IMR-90 (cell line): ENCODE measurements around the gene PABPC1L. TPM values are rescaled to one million over a fixed set of nuclear protein-coding genes. Genes with fewer than 3 reads are reported as not detected.

Experiments used
- ATAC-seq: fragments of 200-7000 bp; cut with Tn5 transposase; 2 replicates; pipeline ENCODE4 v1.9.1; 2020; ENCODE audit warnings: low read depth, mild to moderate bottlenecking, moderate library complexity
- BruUV-seq: library from RNA; stranded (reverse); fragments of 400-500 nt; replicated peaks from 2 replicates; lab custom pipeline; 2021; lab: Mats Ljungman, UMichigan
- CTCF ChIA-PET: fragments of 300-600 bp; formaldehyde crosslinking; extraction: SDS; loops from one replicate; lab custom pipeline; 2021; ENCODE audit warnings: antibody characterized with exemption; lab: Yijun Ruan, JAX
- POLR2A ChIA-PET: fragments of 300-600 bp; sonication (Branson Sonifier 250); formaldehyde crosslinking; loops from one replicate; lab custom pipeline; 2022; ENCODE audit warnings: antibody characterized with exemption; ENCODE audit not compliant: unreplicated experiment; lab: Charles Lee
- DNase-seq: peaks from one replicate; pipeline ENCODE4 v3.0.0; 2013
- H2AFZ ChIP-seq: replicated peaks from 2 replicates; pipeline ENCODE3; 2013; ENCODE audit warnings: low read length, mild to moderate bottlenecking; ENCODE audit not compliant: poor library complexity
- H2AK5ac ChIP-seq: 2 replicates; pipeline ENCODE4 v1.6.1; 2013; ENCODE audit warnings: low read depth, low read length, inconsistent platforms
- H2AK9ac ChIP-seq: replicated peaks from 2 replicates; pipeline ENCODE3; 2013; ENCODE audit warnings: mild to moderate bottlenecking, low read depth, low read length, moderate library complexity; ENCODE audit not compliant: poor library complexity
- H2BK120ac ChIP-seq: 2 replicates; pipeline ENCODE4 v1.6.1; 2013; ENCODE audit warnings: low read depth, low read length, inconsistent platforms
- H2BK15ac ChIP-seq: 3 replicates; pipeline ENCODE4 v1.6.1; 2013; ENCODE audit warnings: low read depth, low read length, inconsistent platforms
- H2BK20ac ChIP-seq: 2 replicates; pipeline ENCODE4 v1.6.1; 2013; ENCODE audit warnings: low read depth, mild to moderate bottlenecking, inconsistent platforms, low read length, moderate library complexity
- H2BK5ac ChIP-seq: 2 replicates; pipeline ENCODE4 v1.6.1; 2013; ENCODE audit warnings: mild to moderate bottlenecking, low read depth, low read length, inconsistent platforms; ENCODE audit not compliant: poor library complexity, severe bottlenecking
- H3K14ac ChIP-seq: replicated peaks from 2 replicates; pipeline ENCODE4 v1.6.1; 2013; ENCODE audit warnings: low read depth, low read length, inconsistent platforms
- H3K18ac ChIP-seq: 2 replicates; pipeline ENCODE4 v1.6.1; 2013; ENCODE audit warnings: low read depth, low read length, control low read depth
- H3K23ac ChIP-seq: 2 replicates; pipeline ENCODE4 v1.6.1; 2013; ENCODE audit warnings: low read depth, low read length, inconsistent platforms
- H3K27ac ChIP-seq: 2 replicates; pipeline ENCODE4 v1.5.1; 2013; ENCODE audit warnings: mild to moderate bottlenecking, control low read depth, low read length; ENCODE audit not compliant: insufficient read depth
- H3K27me3 ChIP-seq: 2 replicates; pipeline ENCODE4 v1.6.1; 2013; ENCODE audit warnings: low read length; ENCODE audit not compliant: control insufficient read depth, insufficient read depth
- H3K36me3 ChIP-seq: 2 replicates; pipeline ENCODE4 v1.6.1; 2013; ENCODE audit warnings: low read length, mixed read lengths; ENCODE audit not compliant: control insufficient read depth, insufficient read depth
- H3K4ac ChIP-seq: 2 replicates; pipeline ENCODE4 v1.6.1; 2013; ENCODE audit warnings: low read depth, low read length, inconsistent platforms
- H3K4me1 ChIP-seq: 2 replicates; pipeline ENCODE4 v1.6.1; 2013; ENCODE audit warnings: low read length, mixed read lengths; ENCODE audit not compliant: control insufficient read depth, insufficient read depth
- H3K4me2 ChIP-seq: 2 replicates; pipeline ENCODE4 v1.6.1; 2013; ENCODE audit warnings: low read depth, mild to moderate bottlenecking, control low read depth, low read length, moderate library complexity
- H3K4me3 ChIP-seq: 2 replicates; pipeline ENCODE4 v1.5.1; 2013; ENCODE audit warnings: low read depth, mild to moderate bottlenecking, control low read depth, low read length, moderate library complexity; ENCODE audit not compliant: insufficient read depth
- H3K56ac ChIP-seq: 2 replicates; pipeline ENCODE4 v1.6.1; 2013; ENCODE audit warnings: low read length, inconsistent platforms; ENCODE audit not compliant: insufficient read depth; ENCODE audit errors: extremely low read depth
- H3K79me1 ChIP-seq, 2 experiments: 2 replicates each; pipeline ENCODE4 v1.6.1; 2013; ENCODE audit warnings: low read length in 2 of 2, inconsistent platforms in 1 of 2, low read depth in 1 of 2
- H3K9ac ChIP-seq: 2 replicates; pipeline ENCODE4 v1.6.1; 2013; ENCODE audit warnings: low read depth, low read length, control low read depth
- H3K9me1 ChIP-seq: 2 replicates; pipeline ENCODE4 v1.6.1; 2013; ENCODE audit warnings: low read length, inconsistent platforms; ENCODE audit not compliant: insufficient read depth
- H3K9me3 ChIP-seq: 2 replicates; pipeline ENCODE4 v1.6.1; 2013; ENCODE audit warnings: low read length; ENCODE audit not compliant: control insufficient read depth, insufficient read depth
- H4K20me1 ChIP-seq: 2 replicates; pipeline ENCODE4 v1.6.1; 2013; ENCODE audit warnings: low read length, inconsistent platforms; ENCODE audit not compliant: insufficient read depth
- H4K5ac ChIP-seq: 2 replicates; pipeline ENCODE4 v1.6.1; 2013; ENCODE audit warnings: mild to moderate bottlenecking, low read depth, low read length, control low read depth
- H4K8ac ChIP-seq, 2 experiments: 2 replicates each; pipeline ENCODE4 v1.6.1; 2013; ENCODE audit warnings: low read depth in 2 of 2, low read length in 2 of 2, control low read depth in 1 of 2, inconsistent platforms in 1 of 2
- H4K91ac ChIP-seq: 2 replicates; pipeline ENCODE4 v1.6.1; 2013; ENCODE audit warnings: low read depth, low read length, inconsistent platforms; ENCODE audit not compliant: insufficient read depth
- BHLHE40 ChIP-seq: fragments of 150-350 bp; IDR thresholded peaks from 2 replicates; pipeline ENCODE4 v1.6.1; 2016; ENCODE audit warnings: mild to moderate bottlenecking, low read depth, low read length
- CHD1 ChIP-seq: IDR thresholded peaks from 2 replicates; pipeline ENCODE4 v1.6.1; 2012; ENCODE audit warnings: low read depth, low read length, improper control_type of control experiment
- MAFK ChIP-seq: IDR thresholded peaks from 2 replicates; pipeline ENCODE4 v1.6.1; 2012; ENCODE audit warnings: low read depth, low read length, improper control_type of control experiment
- MAZ ChIP-seq: IDR thresholded peaks from 2 replicates; pipeline ENCODE4 v1.6.1; 2012; ENCODE audit warnings: low read depth, mild to moderate bottlenecking, low read length, improper control_type of control experiment, moderate library complexity, borderline replicate concordance
- MXI1 ChIP-seq: IDR thresholded peaks from 2 replicates; pipeline ENCODE4 v1.6.1; 2012; ENCODE audit warnings: low read depth, mild to moderate bottlenecking, low read length, moderate library complexity, borderline replicate concordance
- NFE2L2 ChIP-seq: fragments of 150-350 bp; IDR thresholded peaks from 2 replicates; pipeline ENCODE4 v1.6.1; 2016; ENCODE audit warnings: low read depth, mild to moderate bottlenecking, low read length
- POLR2A ChIP-seq: IDR thresholded peaks from 2 replicates; pipeline ENCODE4 v1.6.1; 2012; ENCODE audit warnings: mild to moderate bottlenecking, low read depth, low read length
- RAD21 ChIP-seq: IDR thresholded peaks from 2 replicates; pipeline ENCODE4 v1.6.1; 2012; ENCODE audit warnings: low read length, improper control_type of control experiment
- RCOR1 ChIP-seq: IDR thresholded peaks from 2 replicates; pipeline ENCODE4 v1.6.1; 2012; ENCODE audit warnings: mild to moderate bottlenecking, low read length, improper control_type of control experiment; ENCODE audit not compliant: insufficient replicate concordance
- RFX5 ChIP-seq: IDR thresholded peaks from 2 replicates; pipeline ENCODE4 v1.8.0; 2012; ENCODE audit warnings: low read depth, mild to moderate bottlenecking, low read length, moderate library complexity
- SMC3 ChIP-seq: fragments of 150-350 bp; IDR thresholded peaks from 2 replicates; pipeline ENCODE4 v1.6.1; 2016; ENCODE audit warnings: low read depth, mild to moderate bottlenecking, antibody characterized with exemption, low read length, moderate library complexity
- WGBS, 2 experiments: methylation state at CpG; one replicate each; pipeline versions ENCODE4 v1.1.5 to v1.1.7; 2013; ENCODE audit warnings: missing lambda C conversion rate in 2 of 2; ENCODE audit not compliant: insufficient read length in 1 of 2; ENCODE audit errors: extremely low coverage in 2 of 2; 5-methylcytosine and 5-hydroxymethylcytosine counted together
- dilution Hi-C: fragments of 300-500 bp; cut with HindIII; formaldehyde crosslinking; loops from one replicate; pipeline ENCODE4 v1.14.3; 2018; ENCODE audit warnings: low sequenced_read_pairs; ENCODE audit not compliant: unreplicated experiment
- in situ Hi-C: fragments of 300-500 bp; cut with MboI; formaldehyde crosslinking; loops from 3 replicates; pipeline ENCODE4 v1.14.3; 2019; ENCODE audit warnings: low sequenced_read_pairs, inconsistent platforms, mixed read lengths
- intact Hi-C: fragments of 100-400 bp; cut with micrococcal nuclease; formaldehyde crosslinking; loops from 2 replicates; pipeline ENCODE4 v1.10.0; 2022
- polyA plus RNA-seq, 3 experiments: library from polyadenylated mRNA; depleted of rRNA; stranded (reverse); fragments of >200 nt; gene quantifications; 2 replicates each; pipeline ENCODE4 v1.2.3, GENCODE V29; 2012; ENCODE audit warnings: low replicate concordance in 1 of 3
- total RNA-seq: library from RNA; depleted of rRNA; stranded (reverse); fragments of >200 nt; gene quantifications from 2 replicates; pipeline ENCODE4 v1.2.3, GENCODE V29; 2012
- TF ChIP-seq, protein P1 (sequence below): conservative IDR thresholded peaks from 2 replicates; pipeline ENCODE4 v1.5.1; 2012; ENCODE audit warnings: mild to moderate bottlenecking, low read depth, low read length, improper control_type of control experiment

Gene PABPC1L
- total and polyA plus RNA-seq, 2 of the 4 experiments (the other 2 are of a cell fraction): 6.1 to 82.4 TPM

DNA sequence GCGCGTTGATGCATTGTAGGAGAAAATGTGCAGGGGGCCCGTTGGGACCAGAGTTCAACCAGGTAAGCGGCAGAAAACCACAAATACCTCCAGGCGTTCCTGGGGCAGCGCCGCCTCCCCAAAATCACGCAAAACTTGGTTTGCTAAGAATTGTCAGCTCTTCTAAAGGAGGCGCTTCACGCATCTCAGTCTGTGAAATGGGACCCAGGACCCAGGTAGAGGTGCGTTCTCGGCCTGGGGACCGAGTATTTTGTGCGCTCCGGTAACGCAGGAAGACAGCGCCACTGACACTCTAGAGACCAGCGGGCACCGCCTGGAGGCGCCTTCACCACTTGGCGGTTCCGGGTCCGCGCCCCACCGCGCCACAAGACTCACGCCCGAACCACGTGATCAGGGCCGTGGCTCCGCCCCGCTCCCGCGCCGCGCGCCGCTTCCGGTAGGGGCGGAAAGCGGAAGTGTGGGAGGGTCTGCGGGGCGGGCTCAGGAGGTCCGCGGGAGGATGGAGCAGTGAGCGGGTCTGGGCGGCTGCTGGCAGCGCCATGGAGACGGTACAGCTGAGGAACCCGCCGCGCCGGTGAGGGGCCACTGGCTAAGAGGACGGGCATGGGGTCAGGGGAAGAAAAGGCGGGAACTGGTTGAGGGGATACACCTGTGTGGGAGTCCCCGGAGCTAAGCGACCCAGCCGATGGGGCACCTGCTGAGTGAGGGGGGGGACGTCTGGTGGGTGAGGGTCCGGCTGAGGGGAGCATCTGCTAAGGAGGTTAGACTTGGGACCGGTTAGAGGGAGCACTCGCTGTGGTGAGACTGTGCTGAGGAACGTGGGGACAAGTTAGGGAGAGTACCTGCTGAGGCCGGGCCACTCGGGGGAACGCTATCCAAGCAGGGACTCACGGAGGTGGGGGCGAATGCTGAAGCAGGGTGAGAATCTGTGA lies 56.4 kb downstream of the PABPC1L start, which contains the start of gene STK4 (continued):
- TF ChIP-seq MAZ: peak; percentile 78; the same call in 1 of the 2 replicates

DNA sequence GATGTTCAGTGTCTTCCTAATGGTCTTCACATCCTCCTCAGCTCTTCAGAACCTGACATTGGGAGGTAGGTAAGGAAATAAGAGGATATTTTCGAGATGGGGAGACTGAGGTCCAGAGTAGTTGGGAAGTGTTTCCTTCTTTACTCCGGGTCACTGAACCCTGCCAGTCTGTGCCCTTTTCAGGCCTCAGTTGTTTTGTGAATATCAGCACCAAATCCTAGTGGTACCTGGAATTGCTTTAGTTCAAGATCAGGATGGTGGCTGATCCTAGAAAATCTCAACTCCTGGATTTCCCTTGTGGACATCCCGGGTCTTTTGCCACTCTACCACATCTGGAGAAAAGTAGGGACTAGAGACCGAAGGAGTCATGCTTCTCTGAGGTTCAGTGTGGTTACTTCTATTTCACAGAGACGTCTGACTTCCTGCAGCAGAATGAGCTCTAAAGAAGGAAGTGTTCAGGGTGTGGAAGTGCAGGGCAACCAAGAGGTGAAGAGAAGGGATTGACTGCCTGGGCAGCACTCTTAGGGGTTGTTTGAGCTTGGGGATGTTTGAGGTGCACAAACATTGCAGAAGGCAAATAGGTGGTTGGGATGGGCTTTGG lies 57.4 kb downstream of the PABPC1L start:
- POLR2A ChIA-PET: no interaction called here
- H2AFZ ChIP-seq: no peak overlapping the region
- in situ Hi-C loops: no loop called here
- no peak overlapping the region for H2BK20ac ChIP-seq
- no peak overlapping the region for H2BK120ac ChIP-seq
- no peak overlapping the region for H2BK15ac ChIP-seq
- no peaks in the 10 kb centered on the region for H3K27me3 ChIP-seq
- H4K8ac ChIP-seq: peak overlapping the region in 1 of 2 experiments; percentile 37; a peak in 2 of 4 replicates
- intact Hi-C loops: loop anchor here (10.0 kb wide), 1 partner anchor 807 kb away; no protein-coding TSS in a partner anchor
- CTCF ChIA-PET: no interaction called here
- peak overlapping the region; percentile 84 for H3K23ac ChIP-seq
- H3K9me3 ChIP-seq: no peaks in the 10 kb centered on the region
- H4K5ac ChIP-seq: no peak overlapping the region
- no peak overlapping the region for H4K91ac ChIP-seq
- no TSS peak for BruUV-seq
- H3K27ac ChIP-seq: no peak overlapping the region
- ATAC-seq (no peak), DNase-seq (no peak)
- peak overlapping the region; percentile 42; the same call in 1 of the 2 replicates for H3K4ac ChIP-seq
- H3K18ac ChIP-seq: no peak overlapping the region
- peaks cover 8% of the 10 kb centered on the region; the same call in 1 of the 2 replicates for H3K4me1 ChIP-seq
- peaks cover 10% of the 10 kb centered on the region for H3K9me1 ChIP-seq
- peak overlapping the region; percentile 28 for H3K14ac ChIP-seq
- no peak overlapping the region for H2BK5ac ChIP-seq
- H2AK5ac ChIP-seq: 0 out of 2 replicates have a peak overlapping the region, but pooled peaks have one; percentile 7
- H3K4me2 ChIP-seq: peak overlapping the region; percentile 90
- no CpG with 5 or more reads among the region's 5 CpGs for WGBS, 2 experiments
- H4K20me1 ChIP-seq: no peaks in the 10 kb centered on the region; the same call in 1 of the 2 replicates
- peak overlapping the region; percentile 83 for H3K9ac ChIP-seq
- H2AK9ac ChIP-seq: peak overlapping the region; percentile 92
- dilution Hi-C loops: no loop called here
- H3K4me3 ChIP-seq: peak overlapping the region; percentile 72
- peaks cover 24 to 41% of the 10 kb centered on the region in 2 experiments for H3K79me1 ChIP-seq
- H3K36me3 ChIP-seq: peaks cover 2% of the 10 kb centered on the region; the same call in 1 of the 2 replicates
- no peak overlapping the region for H3K56ac ChIP-seq
- TF ChIP-seq RCOR1: no peak
- TF ChIP-seq NFE2L2: no peak
- no peak for TF ChIP-seq MAFK
- TF ChIP-seq MAZ: no peak
- TF ChIP-seq RFX5: no peak
- no peak for TF ChIP-seq SMC3
- TF ChIP-seq MXI1: no peak
- no peak for TF ChIP-seq POLR2A
- no peak for TF ChIP-seq BHLHE40
- no peak for TF ChIP-seq RAD21
- TF ChIP-seq CHD1: no peak
- TF ChIP-seq, protein P1, sequence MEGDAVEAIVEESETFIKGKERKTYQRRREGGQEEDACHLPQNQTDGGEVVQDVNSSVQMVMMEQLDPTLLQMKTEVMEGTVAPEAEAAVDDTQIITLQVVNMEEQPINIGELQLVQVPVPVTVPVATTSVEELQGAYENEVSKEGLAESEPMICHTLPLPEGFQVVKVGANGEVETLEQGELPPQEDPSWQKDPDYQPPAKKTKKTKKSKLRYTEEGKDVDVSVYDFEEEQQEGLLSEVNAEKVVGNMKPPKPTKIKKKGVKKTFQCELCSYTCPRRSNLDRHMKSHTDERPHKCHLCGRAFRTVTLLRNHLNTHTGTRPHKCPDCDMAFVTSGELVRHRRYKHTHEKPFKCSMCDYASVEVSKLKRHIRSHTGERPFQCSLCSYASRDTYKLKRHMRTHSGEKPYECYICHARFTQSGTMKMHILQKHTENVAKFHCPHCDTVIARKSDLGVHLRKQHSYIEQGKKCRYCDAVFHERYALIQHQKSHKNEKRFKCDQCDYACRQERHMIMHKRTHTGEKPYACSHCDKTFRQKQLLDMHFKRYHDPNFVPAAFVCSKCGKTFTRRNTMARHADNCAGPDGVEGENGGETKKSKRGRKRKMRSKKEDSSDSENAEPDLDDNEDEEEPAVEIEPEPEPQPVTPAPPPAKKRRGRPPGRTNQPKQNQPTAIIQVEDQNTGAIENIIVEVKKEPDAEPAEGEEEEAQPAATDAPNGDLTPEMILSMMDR: no peak
